GM13977 (cell line): ENCODE data around the gene OR10G3.

ENCODE experiments used
- DNase-seq: peaks from one replicate; pipeline ENCODE4 v3.0.0; 2012; ENCODE audit warnings: low spot score
- CTCF ChIP-seq: IDR thresholded peaks from 2 replicates; pipeline ENCODE4 v1.5.1; 2012; ENCODE audit warnings: mild to moderate bottlenecking, control low read depth; ENCODE audit not compliant: insufficient read depth; ENCODE audit errors: extremely low read depth, missing control alignments
- in situ Hi-C: fragments of 300-500 bp; cut with MboI; formaldehyde crosslinking; loops from one replicate; pipeline ENCODE4 v1.12.0; 2022; ENCODE audit warnings: low sequenced_read_pairs, low pct_unique_long_range_greater_than_20kb, mixed read lengths, inconsistent platforms; ENCODE audit not compliant: unreplicated experiment

The OR10G3 gene

GRCh38 chr14:21526672-21527317, 53.1 kb downstream of the OR10G3 start:
- no peak for TF ChIP-seq CTCF
- in situ Hi-C loops: no loop called here
- no peak for DNase-seq

- no peak for TF ChIP-seq CTCF
- peak; percentile 79 for DNase-seq
- in situ Hi-C loops: no loop called here
Observed at GRCh38 chr14:21525962-21526671, 53.8 kb downstream of the OR10G3 start, which contains the start of gene SALL2. SALL2 (minus strand) TSS chr14:21526346; CDS start chr14:21526127, 219 bp downstream.

- in situ Hi-C loops: no loop called here
- no peak for TF ChIP-seq CTCF
- DNase-seq: no peak
Observed at GRCh38 chr14:21525571-21525961, 54.3 kb downstream of the OR10G3 start.

GRCh38 chr14:21524575-21525490, 55.0 kb downstream of the OR10G3 start:
- in situ Hi-C loops: no loop called here
- no peak for DNase-seq

GRCh38 chr14:21523203-21523602, 56.7 kb downstream of the OR10G3 start:
- DNase-seq: no peak
- TF ChIP-seq CTCF: no peak
- in situ Hi-C loops: no loop called here

More at GRCh38 chr14:21524575-21525490, 55.0 kb downstream of the OR10G3 start:
- no peak for TF ChIP-seq CTCF

GRCh38 chr14:21521501-21521900, 58.4 kb downstream of the OR10G3 start:
- no peak for TF ChIP-seq CTCF
- no peak for DNase-seq
- in situ Hi-C loops: no loop called here
